ENCODE results near the gene COL6A6.

The COL6A6 gene

GRCh38 chr3:130528120-130528519 lies 11.1 kb downstream of the COL6A6 start:
- Histone ChIP-seq H3K27ac (replicated peaks) (no peak overlapping the region), H3K27me3 (ENCODE audit: insufficient read depth, poor library complexity, severe bottlenecking) (peaks cover 1% of the 10 kb centered on the region), H3K4me3 (replicated peaks; ENCODE audit: insufficient read depth, low read length) (no peak overlapping the region)
- TF ChIP-seq REST (IDR thresholded peaks at IDR 0.05; ENCODE audit: insufficient replicate concordance, low read depth) (no peak), GABPA (IDR thresholded peaks at IDR 0.05; ENCODE audit: low read depth) (no peak), SPI1 (IDR thresholded peaks at IDR 0.05; ENCODE audit: borderline replicate concordance, low read depth) (no peak), POLR2AphosphoS5 (IDR thresholded peaks at IDR 0.05; ENCODE audit: low read depth) (no peak), CTCF (IDR thresholded peaks at IDR 0.05; ENCODE audit: insufficient read depth, low read length) (no peak)
- DNase-seq (ENCODE audit: low read depth in 1 of 2, low spot score in 1 of 2), result no peak

- DNase-seq (ENCODE audit: low read depth in 1 of 2, low spot score in 1 of 2), result no peak
- Histone ChIP-seq H3K27ac (replicated peaks) (no peak overlapping the region), H3K4me3 (replicated peaks; ENCODE audit: insufficient read depth, low read length) (no peak overlapping the region), H3K27me3 (ENCODE audit: insufficient read depth, poor library complexity, severe bottlenecking) (no peaks in the 10 kb centered on the region)
- TF ChIP-seq REST (IDR thresholded peaks at IDR 0.05; ENCODE audit: insufficient replicate concordance, low read depth) (no peak), CTCF (IDR thresholded peaks at IDR 0.05; ENCODE audit: insufficient read depth, low read length) (no peak), GABPA (IDR thresholded peaks at IDR 0.05; ENCODE audit: low read depth) (no peak), SPI1 (IDR thresholded peaks at IDR 0.05; ENCODE audit: borderline replicate concordance, low read depth) (no peak), POLR2AphosphoS5 (IDR thresholded peaks at IDR 0.05; ENCODE audit: low read depth) (no peak)
These were observed 12.7 kb downstream of the COL6A6 start for GRCh38 chr3:130529486-130530215.

GRCh38 chr3:130533247-130533646 lies 16.3 kb downstream of the COL6A6 start:
- Histone ChIP-seq H3K27me3 (ENCODE audit: insufficient read depth, poor library complexity, severe bottlenecking) (no peaks in the 10 kb centered on the region), H3K4me3 (replicated peaks; ENCODE audit: insufficient read depth, low read length) (no peak overlapping the region), H3K27ac (replicated peaks) (no peak overlapping the region)
- TF ChIP-seq POLR2AphosphoS5 (IDR thresholded peaks at IDR 0.05; ENCODE audit: low read depth) (no peak), SPI1 (IDR thresholded peaks at IDR 0.05; ENCODE audit: borderline replicate concordance, low read depth) (no peak), CTCF (IDR thresholded peaks at IDR 0.05; ENCODE audit: insufficient read depth, low read length) (no peak), GABPA (IDR thresholded peaks at IDR 0.05; ENCODE audit: low read depth) (no peak), REST (IDR thresholded peaks at IDR 0.05; ENCODE audit: insufficient replicate concordance, low read depth) (no peak)
- DNase-seq (ENCODE audit: low read depth in 1 of 2, low spot score in 1 of 2), result no peak
